MM.1S (cell line): ENCODE data around the gene SPHK1.

Experiments
- DNase-seq: peaks from one replicate; pipeline ENCODE4 v3.0.0-alpha.2; 2015
- H2AFZ ChIP-seq: fragments of 300-600 bp; sonication (generic); 2 replicates; pipeline ENCODE4 v1.6.0; 2016; ENCODE audit warnings: antibody characterized with exemption, low read length
- H3F3A ChIP-seq: fragments of 300-600 bp; sonication (generic); 2 replicates; pipeline ENCODE4 v1.6.1; 2016; ENCODE audit warnings: mild to moderate bottlenecking, antibody characterized with exemption, low read length, moderate library complexity, mixed read lengths; ENCODE audit not compliant: insufficient read depth
- H3K27ac ChIP-seq: fragments of 300-600 bp; sonication (generic); 2 replicates; pipeline ENCODE4 v1.5.1; 2016; ENCODE audit warnings: mild to moderate bottlenecking, low read length
- H3K27me3 ChIP-seq: fragments of 300-600 bp; sonication (generic); replicated peaks from 2 replicates; pipeline ENCODE4 v1.6.0; 2016; ENCODE audit warnings: low read length; ENCODE audit not compliant: insufficient read depth
- H3K36me3 ChIP-seq: fragments of 300-600 bp; sonication (generic); replicated peaks from 2 replicates; pipeline ENCODE4 v1.6.1; 2016; ENCODE audit warnings: mild to moderate bottlenecking, low read length, mixed read lengths; ENCODE audit not compliant: insufficient read depth
- H3K4me1 ChIP-seq: fragments of 300-600 bp; sonication (generic); 2 replicates; pipeline ENCODE4 v1.6.1; 2016; ENCODE audit warnings: low read length, mixed read lengths
- H3K4me2 ChIP-seq: fragments of 300-600 bp; sonication (generic); 2 replicates; pipeline ENCODE4 v1.6.0; 2016; ENCODE audit warnings: low read depth, low read length
- H3K4me3 ChIP-seq: fragments of 300-600 bp; sonication (generic); 2 replicates; pipeline ENCODE4 v1.5.1; 2016; ENCODE audit warnings: low read length, mixed read lengths
- H3K79me2 ChIP-seq: fragments of 300-600 bp; sonication (generic); 2 replicates; pipeline ENCODE4 v1.6.1; 2016; ENCODE audit warnings: mixed run types, low read length, mixed read lengths
- H3K9ac ChIP-seq: fragments of 300-600 bp; sonication (generic); 2 replicates; pipeline ENCODE4 v1.6.1; 2016; ENCODE audit warnings: low read length, mixed read lengths
- H3K9me2 ChIP-seq: fragments of 300-600 bp; sonication (generic); replicated peaks from 2 replicates; pipeline ENCODE4 v1.6.1; 2016; ENCODE audit warnings: mild to moderate bottlenecking, low read length, mixed read lengths; ENCODE audit not compliant: insufficient read depth
- H3K9me3 ChIP-seq: fragments of 300-600 bp; sonication (generic); replicated peaks from 2 replicates; pipeline ENCODE4 v1.6.1; 2016; ENCODE audit warnings: mild to moderate bottlenecking, low read length, mixed read lengths; ENCODE audit not compliant: insufficient read depth
- H4K20me1 ChIP-seq: fragments of 300-600 bp; sonication (generic); 2 replicates; pipeline ENCODE4 v1.6.1; 2016; ENCODE audit warnings: mild to moderate bottlenecking, low read length, moderate library complexity, mixed read lengths; ENCODE audit not compliant: insufficient read depth
- CTCF ChIP-seq: fragments of 300-600 bp; sonication (generic); IDR thresholded peaks from 2 replicates; pipeline ENCODE4 v1.5.1; 2016; ENCODE audit warnings: antibody characterized with exemption, low read length, mixed read lengths
- EZH2 ChIP-seq: fragments of 300-600 bp; sonication (generic); optimal IDR thresholded peaks from 2 replicates; pipeline ENCODE3; 2017; ENCODE audit warnings: low read depth, mild to moderate bottlenecking, antibody characterized with exemption, low read length, mixed read lengths
- EZH2phosphoT487 ChIP-seq: fragments of 300-600 bp; sonication (generic); IDR thresholded peaks from 2 replicates; pipeline ENCODE4 v1.6.1; 2018; ENCODE audit warnings: antibody characterized with exemption, low read length

SPHK1 gene

GRCh38 chr17:76398523-76399174, 14.2 kb downstream of the SPHK1 start:
- TF ChIP-seq EZH2phosphoT487 (no peak), EZH2 (no peak), CTCF (no peak)
- no peaks in the 10 kb centered on the region for H3K4me1 ChIP-seq
- H3K27me3 ChIP-seq = no peaks in the 10 kb centered on the region
- H3K9me3 ChIP-seq = no peaks in the 10 kb centered on the region
- DNase-seq = no peak
- H3K36me3 ChIP-seq = peaks cover 3% of the 10 kb centered on the region; the same call in 1 of the 2 replicates
- no peak overlapping the region for H3K4me3 ChIP-seq
- no peaks in the 10 kb centered on the region for H3F3A ChIP-seq
- no peak overlapping the region for H3K27ac ChIP-seq
- H3K79me2 ChIP-seq = no peaks in the 10 kb centered on the region
- no peak overlapping the region for H3K9ac ChIP-seq
- H3K9me2 ChIP-seq = no peaks in the 10 kb centered on the region
- H3K4me2 ChIP-seq = no peak overlapping the region
- no peaks in the 10 kb centered on the region for H4K20me1 ChIP-seq
- no peak overlapping the region for H2AFZ ChIP-seq

GRCh38 chr17:76399175-76400172, 15.1 kb downstream of the SPHK1 start:
- Histone ChIP-seq H3K4me1 (no peaks in the 10 kb centered on the region), H3K36me3 (peaks cover 3% of the 10 kb centered on the region; the same call in 1 of the 2 replicates), H3K27me3 (no peaks in the 10 kb centered on the region), H3K9ac (no peak overlapping the region), H3K27ac (no peak overlapping the region), H3K4me3 (no peak overlapping the region), H4K20me1 (no peaks in the 10 kb centered on the region), H3K4me2 (no peak overlapping the region), H2AFZ (no peak overlapping the region), H3K79me2 (0 out of 2 replicates have a peak, but pooled peaks cover 3% of the 10 kb centered on the region), H3K9me2 (no peaks in the 10 kb centered on the region), H3K9me3 (no peaks in the 10 kb centered on the region), H3F3A (no peaks in the 10 kb centered on the region)
- DNase-seq = no peak
- TF ChIP-seq CTCF (no peak), EZH2phosphoT487 (no peak), EZH2 (no peak)

GRCh38 chr17:76402711-76403110, 18.3 kb downstream of the SPHK1 start:
- Histone ChIP-seq H3K36me3 (0 out of 2 replicates have a peak, but pooled peaks cover 3% of the 10 kb centered on the region), H3K27ac (no peak overlapping the region), H3K9me2 (no peaks in the 10 kb centered on the region), H3F3A (no peaks in the 10 kb centered on the region), H3K9ac (no peak overlapping the region), H3K4me2 (no peak overlapping the region), H4K20me1 (no peaks in the 10 kb centered on the region), H3K9me3 (no peaks in the 10 kb centered on the region), H3K4me1 (no peaks in the 10 kb centered on the region), H3K27me3 (no peaks in the 10 kb centered on the region), H3K4me3 (no peak overlapping the region), H3K79me2 (peaks cover 25% of the 10 kb centered on the region), H2AFZ (no peak overlapping the region)
- DNase-seq = no peak
- TF ChIP-seq EZH2 = no peak
- no peak for TF ChIP-seq EZH2phosphoT487
- TF ChIP-seq CTCF = no peak
